SK-N-DZ (cell line): ENCODE data around the gene COPB2.

Experiments
- DNase-seq: peaks from one replicate; pipeline ENCODE4 v3.0.0-alpha.2; 2015; ENCODE audit warnings: low spot score
- small RNA-seq, 2 experiments: library from RNA; depleted of rRNA; stranded (forward); fragments of <200 nt; gene quantifications; one replicate each; pipeline ENCODE3, GENCODE V24; 2014

COPB2 gene

GRCh38 chr3:139307601-139308555 is 81.6 kb downstream of the COPB2 start:
- peak; percentile 37 for DNase-seq

Small RNAs within 50 kb of the gene (small RNA-seq; reads per million reads assigned to genes)
- gene RF00026, result 0 reads per million in 2 experiments
